ENCODE data around the gene HYAL1.

HYAL1 gene

DNA sequence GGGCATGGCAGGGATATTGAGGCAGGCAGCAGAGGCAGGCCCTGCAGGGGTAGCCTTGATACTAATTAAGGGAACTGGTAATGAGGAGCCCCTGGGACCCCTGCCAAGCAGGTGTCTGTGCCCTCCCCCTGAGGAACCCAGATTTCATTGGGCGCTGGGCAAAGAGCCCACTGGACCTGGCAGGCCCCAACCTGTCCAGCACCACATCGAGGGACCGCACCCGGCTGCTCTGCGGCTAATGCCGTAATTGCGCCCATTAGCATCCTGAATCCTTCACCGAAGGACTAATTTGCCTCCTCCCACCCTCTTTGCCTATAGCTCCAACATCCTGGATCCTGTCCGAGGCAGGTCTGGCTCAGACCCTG is 48.1 kb downstream of the HYAL1 start:
- TF ChIP-seq YY1 (IDR thresholded peaks at IDR 0.05; ENCODE audit: insufficient read depth, insufficient read length), result no peak
- no peak for TF ChIP-seq SUZ12 (IDR thresholded peaks at IDR 0.05; ENCODE audit: extremely low read depth, insufficient read depth, insufficient read length)
- no peak for TF ChIP-seq ZNF274 (IDR thresholded peaks at IDR 0.05; ENCODE audit: low read depth, low read length)
- H3K9ac ChIP-seq (ENCODE audit: insufficient read length, low read depth), result no peak overlapping the region
- DNase-seq (ENCODE audit: low read depth, low spot score), result no peak
- H3K9me3 ChIP-seq (ENCODE audit: insufficient read depth, low read length), result no peaks in the 10 kb centered on the region
- H3K4me1 ChIP-seq (ENCODE audit: insufficient read depth, insufficient read length), result peaks cover 48% of the 10 kb centered on the region
- H3K4me3 ChIP-seq (ENCODE audit: insufficient read length, low read depth), result no peak overlapping the region
- H3K27me3 ChIP-seq (ENCODE audit: insufficient read depth, insufficient read length), result no peaks in the 10 kb centered on the region
- peaks cover 88% of the 10 kb centered on the region for H3K36me3 ChIP-seq (ENCODE audit: insufficient read depth, insufficient read length, low read length)

DNA sequence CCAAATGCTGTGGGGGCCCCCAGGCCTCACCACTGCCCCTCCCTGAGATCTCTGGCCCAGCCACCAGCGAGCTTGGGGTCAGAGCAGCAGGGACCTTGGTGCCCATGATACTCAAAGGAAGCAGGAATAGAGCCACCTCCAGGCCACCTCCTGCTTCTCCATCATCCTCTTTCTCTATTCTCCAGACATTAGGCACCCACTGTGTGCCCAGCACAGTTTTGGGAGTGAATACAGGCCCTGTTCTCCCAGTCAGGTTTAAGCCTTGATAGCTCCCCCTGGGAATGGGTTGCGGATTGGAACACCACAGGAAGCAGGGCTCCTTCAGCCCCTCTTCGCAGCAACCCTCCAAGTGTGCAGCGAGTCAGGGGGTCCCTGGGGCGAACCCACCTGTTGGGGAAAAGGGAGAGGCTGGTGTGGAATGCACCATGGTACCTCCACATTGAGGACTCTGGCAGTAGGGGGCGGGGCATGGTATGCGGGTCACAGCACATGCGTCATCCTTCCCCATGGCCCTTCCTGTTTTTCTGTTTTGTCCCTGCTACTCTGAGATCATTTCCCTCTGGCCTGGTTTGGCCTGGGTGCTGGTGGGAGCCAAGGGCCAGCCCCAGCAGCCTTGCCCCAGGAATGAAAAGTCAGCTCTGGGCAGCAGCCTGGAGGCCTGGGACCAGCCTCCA is 48.7 kb downstream of the HYAL1 start:
- TF ChIP-seq SUZ12 (IDR thresholded peaks at IDR 0.05; ENCODE audit: extremely low read depth, insufficient read depth, insufficient read length) (no peak), ZNF274 (IDR thresholded peaks at IDR 0.05; ENCODE audit: low read depth, low read length) (no peak), YY1 (IDR thresholded peaks at IDR 0.05; ENCODE audit: insufficient read depth, insufficient read length) (no peak)
- Histone ChIP-seq H3K36me3 (ENCODE audit: insufficient read depth, insufficient read length, low read length) (peaks cover 93% of the 10 kb centered on the region), H3K27me3 (ENCODE audit: insufficient read depth, insufficient read length) (no peaks in the 10 kb centered on the region), H3K4me1 (ENCODE audit: insufficient read depth, insufficient read length) (peaks cover 49% of the 10 kb centered on the region), H3K9me3 (ENCODE audit: insufficient read depth, low read length) (no peaks in the 10 kb centered on the region), H3K4me3 (ENCODE audit: insufficient read length, low read depth) (no peak overlapping the region), H3K9ac (ENCODE audit: insufficient read length, low read depth) (no peak overlapping the region)
- DNase-seq (ENCODE audit: low read depth, low spot score), result no peak

- H3K4me1 ChIP-seq (ENCODE audit: insufficient read depth, insufficient read length), result peaks cover 57% of the 10 kb centered on the region
- no peak overlapping the region for H3K4me3 ChIP-seq (ENCODE audit: insufficient read length, low read depth)
These were observed 52.2 kb downstream of the HYAL1 start for GRCh38 chr3:50251220-50251619.

GRCh38 chr3:50250514-50250913 is 52.9 kb downstream of the HYAL1 start:
- no peak overlapping the region for H3K9ac ChIP-seq (ENCODE audit: insufficient read length, low read depth)
- H3K4me1 ChIP-seq (ENCODE audit: insufficient read depth, insufficient read length), result peaks cover 61% of the 10 kb centered on the region
- no peak overlapping the region for H3K4me3 ChIP-seq (ENCODE audit: insufficient read length, low read depth)
- H3K36me3 ChIP-seq (ENCODE audit: insufficient read depth, insufficient read length, low read length), result peaks cover 82% of the 10 kb centered on the region
- DNase-seq (ENCODE audit: low read depth, low spot score), result no peak
- TF ChIP-seq ZNF274 (IDR thresholded peaks at IDR 0.05; ENCODE audit: low read depth, low read length), result no peak
- TF ChIP-seq SUZ12 (IDR thresholded peaks at IDR 0.05; ENCODE audit: extremely low read depth, insufficient read depth, insufficient read length), result no peak
- TF ChIP-seq YY1 (IDR thresholded peaks at IDR 0.05; ENCODE audit: insufficient read depth, insufficient read length), result no peak
- no peaks in the 10 kb centered on the region for H3K9me3 ChIP-seq (ENCODE audit: insufficient read depth, low read length)
- no peaks in the 10 kb centered on the region for H3K27me3 ChIP-seq (ENCODE audit: insufficient read depth, insufficient read length)

More at GRCh38 chr3:50251220-50251619, 52.2 kb downstream of the HYAL1 start:
- no peak for DNase-seq (ENCODE audit: low read depth, low spot score)
- Histone ChIP-seq H3K27me3 (ENCODE audit: insufficient read depth, insufficient read length) (no peaks in the 10 kb centered on the region), H3K9ac (ENCODE audit: insufficient read length, low read depth) (no peak overlapping the region), H3K9me3 (ENCODE audit: insufficient read depth, low read length) (no peaks in the 10 kb centered on the region), H3K36me3 (ENCODE audit: insufficient read depth, insufficient read length, low read length) (peaks cover 84% of the 10 kb centered on the region)
- TF ChIP-seq YY1 (IDR thresholded peaks at IDR 0.05; ENCODE audit: insufficient read depth, insufficient read length), result no peak
- no peak for TF ChIP-seq SUZ12 (IDR thresholded peaks at IDR 0.05; ENCODE audit: extremely low read depth, insufficient read depth, insufficient read length)
- TF ChIP-seq ZNF274 (IDR thresholded peaks at IDR 0.05; ENCODE audit: low read depth, low read length), result no peak

All from NT2/D1 (cell line).